Cardiac fibroblast (primary cell): ENCODE data around the gene SH3PXD2B.
"Not testable (repeated sequence)": the region's sequence is repeated elsewhere in the genome, so short reads cannot be mapped to it uniquely, and the experiment has no call there.

Experiments
- DNase-seq, 2 donors: peaks; one replicate each; pipeline versions ENCODE4 v3.0.0 to v3.0.0-alpha.2; 2010; ENCODE audit warnings: low read depth in 2 of 2
- H3K4me3 ChIP-seq, 2 donors: replicated peaks in 1 of 2; 1 replicate in 1 of 2; 2 replicates in 1 of 2; pipeline ENCODE4 v1.5.1; 2011; ENCODE audit warnings: low read depth in 2 of 2, low read length in 2 of 2, mild to moderate bottlenecking in 2 of 2, moderate library complexity in 1 of 2
- CTCF ChIP-seq: IDR thresholded peaks from one replicate; pipeline ENCODE4 v1.5.1; 2011; ENCODE audit warnings: low read depth, mild to moderate bottlenecking, low read length, inconsistent platforms

Gene SH3PXD2B

GRCh38 chr5:172358345-172358744 is 96.0 kb downstream of the SH3PXD2B start:
- no peak for TF ChIP-seq CTCF
- no peak overlapping the region for H3K4me3 ChIP-seq
- no peak for DNase-seq

GRCh38 chr5:172356527-172356926 is 97.8 kb downstream of the SH3PXD2B start:
- no peak for TF ChIP-seq CTCF
- no peak overlapping the region for H3K4me3 ChIP-seq
- no peak for DNase-seq

- H3K4me3 ChIP-seq = no peak overlapping the region
- TF ChIP-seq CTCF = no peak
- DNase-seq = no peak
These were observed 98.3 kb downstream of the SH3PXD2B start for GRCh38 chr5:172356047-172356446.

GRCh38 chr5:172353846-172354245 is 100.5 kb downstream of the SH3PXD2B start:
- no peak for DNase-seq
- no peak for TF ChIP-seq CTCF
- no peak overlapping the region for H3K4me3 ChIP-seq

- no peak for DNase-seq
- H3K4me3 ChIP-seq = no peak overlapping the region
- no peak for TF ChIP-seq CTCF
These were observed 101.0 kb downstream of the SH3PXD2B start for GRCh38 chr5:172353271-172353812.

GRCh38 chr5:172352526-172352925 is 101.8 kb downstream of the SH3PXD2B start:
- not testable (repeated sequence) for H3K4me3 ChIP-seq, DNase-seq

GRCh38 chr5:172351240-172351778 is 103.0 kb downstream of the SH3PXD2B start:
- TF ChIP-seq CTCF = no peak
- no peak for DNase-seq
- no peak overlapping the region for H3K4me3 ChIP-seq
